ENCODE measurements around the gene NXNL1.

DNA sequence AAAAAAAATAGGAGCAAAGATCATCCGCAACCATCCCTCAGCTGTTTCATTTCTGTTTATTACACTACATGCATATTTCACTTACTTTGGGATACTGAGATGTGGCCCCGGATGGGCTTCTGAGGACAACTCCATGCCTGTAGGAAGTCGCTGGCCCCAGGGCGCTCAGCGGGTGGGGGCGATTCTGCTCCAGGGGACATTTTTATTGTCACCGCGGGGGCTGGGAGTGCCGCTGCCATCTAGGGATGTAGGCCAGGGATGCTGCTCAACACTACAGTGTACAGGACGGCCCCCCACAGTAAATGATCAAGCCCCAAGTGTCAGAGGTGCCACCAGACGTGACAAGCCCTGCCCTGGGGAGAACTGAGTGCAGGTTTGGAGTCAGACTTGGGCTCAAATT is 48.9 kb downstream of the NXNL1 start:
- TF ChIP-seq, protein P1, sequence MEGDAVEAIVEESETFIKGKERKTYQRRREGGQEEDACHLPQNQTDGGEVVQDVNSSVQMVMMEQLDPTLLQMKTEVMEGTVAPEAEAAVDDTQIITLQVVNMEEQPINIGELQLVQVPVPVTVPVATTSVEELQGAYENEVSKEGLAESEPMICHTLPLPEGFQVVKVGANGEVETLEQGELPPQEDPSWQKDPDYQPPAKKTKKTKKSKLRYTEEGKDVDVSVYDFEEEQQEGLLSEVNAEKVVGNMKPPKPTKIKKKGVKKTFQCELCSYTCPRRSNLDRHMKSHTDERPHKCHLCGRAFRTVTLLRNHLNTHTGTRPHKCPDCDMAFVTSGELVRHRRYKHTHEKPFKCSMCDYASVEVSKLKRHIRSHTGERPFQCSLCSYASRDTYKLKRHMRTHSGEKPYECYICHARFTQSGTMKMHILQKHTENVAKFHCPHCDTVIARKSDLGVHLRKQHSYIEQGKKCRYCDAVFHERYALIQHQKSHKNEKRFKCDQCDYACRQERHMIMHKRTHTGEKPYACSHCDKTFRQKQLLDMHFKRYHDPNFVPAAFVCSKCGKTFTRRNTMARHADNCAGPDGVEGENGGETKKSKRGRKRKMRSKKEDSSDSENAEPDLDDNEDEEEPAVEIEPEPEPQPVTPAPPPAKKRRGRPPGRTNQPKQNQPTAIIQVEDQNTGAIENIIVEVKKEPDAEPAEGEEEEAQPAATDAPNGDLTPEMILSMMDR (IDR thresholded peaks at IDR 0.05; ENCODE audit: low read length) = no peak
- TF ChIP-seq EZH2 (optimal IDR thresholded peaks at IDR 0.05; ENCODE audit: low read depth, low read length) = no peak

Data from MM.1S (cell line).